Erythroblast (primary cell): Measurements from ENCODE around the gene SAMD1.

Experiments used
- GATA1 ChIP-seq: IDR thresholded peaks from 2 replicates; pipeline ENCODE4 v1.6.1; 2011; ENCODE audit warnings: low read depth, mild to moderate bottlenecking, control low read depth, low read length, moderate library complexity
- POLR2A ChIP-seq: IDR thresholded peaks from 2 replicates; pipeline ENCODE4 v1.6.1; 2011; ENCODE audit warnings: mild to moderate bottlenecking, low read length

- TF ChIP-seq POLR2A, result no peak
- TF ChIP-seq GATA1, result no peak
These were observed 8.5 kb downstream of the SAMD1 start for GRCh38 chr19:14081797-14082674.
